Activated CD8-positive, alpha-beta T cell treated with anti-CD3 and anti-CD28 coated beads for 36 hours (primary cell): ENCODE results near the gene ATP8B4. TPM values are rescaled to one million over a fixed set of nuclear protein-coding genes. Genes with fewer than 3 reads are reported as not detected.

Experiments
- ATAC-seq: fragments of 200-7000 bp; cut with Tn5 transposase; one replicate; pipeline ENCODE4 v1.10.0; 2021; ENCODE audit warnings: mild to moderate bottlenecking, moderate library complexity
- CTCF ChIA-PET: fragments of 350-600 bp; sonication (Branson Sonifier 250); formaldehyde crosslinking; loops from one replicate; lab custom pipeline; 2021; ENCODE audit warnings: antibody characterized with exemption; lab: Charles Lee
- POLR2A ChIA-PET: fragments of 350-600 bp; sonication (Branson Sonifier 250); formaldehyde crosslinking; loops from one replicate; lab custom pipeline; 2021; ENCODE audit warnings: antibody characterized with exemption; lab: Charles Lee
- DNase-seq: peaks from one replicate; pipeline ENCODE4 v3.0.0-alpha.2; 2020
- H3K27ac Mint-ChIP-seq: one replicate; pipeline ENCODE4 v1.8.0; 2021; ENCODE audit warnings: mild to moderate bottlenecking, mixed read lengths
- H3K27me3 Mint-ChIP-seq: one replicate; pipeline ENCODE4 v1.8.0; 2021; ENCODE audit warnings: mixed read lengths
- H3K36me3 Mint-ChIP-seq: one replicate; pipeline ENCODE4 v1.8.0; 2021; ENCODE audit warnings: low read depth, mixed read lengths
- H3K4me1 Mint-ChIP-seq: one replicate; pipeline ENCODE4 v1.8.0; 2021; ENCODE audit warnings: low read depth, mixed read lengths
- H3K4me3 Mint-ChIP-seq: one replicate; pipeline ENCODE4 v1.8.0; 2021; ENCODE audit warnings: mild to moderate bottlenecking, moderate library complexity, mixed read lengths
- H3K9me3 Mint-ChIP-seq: one replicate; pipeline ENCODE4 v1.8.0; 2021; ENCODE audit warnings: mixed read lengths
- intact Hi-C: fragments of 100-400 bp; cut with micrococcal nuclease; formaldehyde crosslinking; loops from one replicate; pipeline ENCODE4 v1.10.0; 2022
- total RNA-seq, 2 experiments: library from RNA; stranded (reverse); gene quantifications; one replicate each; pipeline ENCODE4 v1.2.3, GENCODE V29; 2021
- TF ChIP-seq, protein P1 (sequence below): fragments of 200-600 bp; IDR thresholded peaks from one replicate; pipeline ENCODE4 v1.8.0; 2022; ENCODE audit warnings: antibody characterized with exemption, mild to moderate bottlenecking

The ATP8B4 gene
- total RNA-seq, 2 experiments from 2014 or later, result 4.6 to 5.8 TPM

DNA sequence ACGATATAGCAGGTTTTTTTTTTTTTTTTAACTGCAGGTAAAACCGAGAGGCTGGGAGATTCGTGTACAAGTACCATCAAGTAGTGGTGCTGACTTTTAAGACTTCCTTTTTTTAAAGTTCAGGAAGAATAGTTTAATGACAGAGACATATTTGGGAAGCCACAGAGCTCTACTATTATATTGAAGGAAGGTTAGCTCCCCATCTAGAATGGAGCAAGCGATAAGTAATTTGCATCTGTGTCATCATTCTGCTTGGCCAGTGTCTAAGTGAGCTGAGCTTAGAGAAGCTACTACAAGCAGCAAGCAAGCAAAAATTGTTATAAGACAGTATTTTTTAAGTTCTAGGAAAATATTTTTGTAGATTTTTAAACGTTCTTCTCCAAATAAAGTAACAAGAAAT, 203.2 kb downstream of the ATP8B4 start:
- POLR2A ChIA-PET, result interaction anchor here (0.6 kb wide), 1 partner anchor 30 kb away, joined by 4 read pairs; no protein-coding TSS in a partner anchor
- peaks cover 1% of the 10 kb centered on the region for H3K27me3 Mint-ChIP-seq
- DNase-seq, result no peak
- intact Hi-C loops, result no loop called here
- peaks cover 1% of the 10 kb centered on the region for H3K9me3 Mint-ChIP-seq
- CTCF ChIA-PET, result no interaction called here
- no peaks in the 10 kb centered on the region for H3K36me3 Mint-ChIP-seq
- no peak overlapping the region for H3K27ac Mint-ChIP-seq
- no peak overlapping the region for H3K4me3 Mint-ChIP-seq
- TF ChIP-seq, protein P1, sequence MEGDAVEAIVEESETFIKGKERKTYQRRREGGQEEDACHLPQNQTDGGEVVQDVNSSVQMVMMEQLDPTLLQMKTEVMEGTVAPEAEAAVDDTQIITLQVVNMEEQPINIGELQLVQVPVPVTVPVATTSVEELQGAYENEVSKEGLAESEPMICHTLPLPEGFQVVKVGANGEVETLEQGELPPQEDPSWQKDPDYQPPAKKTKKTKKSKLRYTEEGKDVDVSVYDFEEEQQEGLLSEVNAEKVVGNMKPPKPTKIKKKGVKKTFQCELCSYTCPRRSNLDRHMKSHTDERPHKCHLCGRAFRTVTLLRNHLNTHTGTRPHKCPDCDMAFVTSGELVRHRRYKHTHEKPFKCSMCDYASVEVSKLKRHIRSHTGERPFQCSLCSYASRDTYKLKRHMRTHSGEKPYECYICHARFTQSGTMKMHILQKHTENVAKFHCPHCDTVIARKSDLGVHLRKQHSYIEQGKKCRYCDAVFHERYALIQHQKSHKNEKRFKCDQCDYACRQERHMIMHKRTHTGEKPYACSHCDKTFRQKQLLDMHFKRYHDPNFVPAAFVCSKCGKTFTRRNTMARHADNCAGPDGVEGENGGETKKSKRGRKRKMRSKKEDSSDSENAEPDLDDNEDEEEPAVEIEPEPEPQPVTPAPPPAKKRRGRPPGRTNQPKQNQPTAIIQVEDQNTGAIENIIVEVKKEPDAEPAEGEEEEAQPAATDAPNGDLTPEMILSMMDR, result no peak
- H3K4me1 Mint-ChIP-seq, result no peaks in the 10 kb centered on the region
- ATAC-seq, result no peak

DNA sequence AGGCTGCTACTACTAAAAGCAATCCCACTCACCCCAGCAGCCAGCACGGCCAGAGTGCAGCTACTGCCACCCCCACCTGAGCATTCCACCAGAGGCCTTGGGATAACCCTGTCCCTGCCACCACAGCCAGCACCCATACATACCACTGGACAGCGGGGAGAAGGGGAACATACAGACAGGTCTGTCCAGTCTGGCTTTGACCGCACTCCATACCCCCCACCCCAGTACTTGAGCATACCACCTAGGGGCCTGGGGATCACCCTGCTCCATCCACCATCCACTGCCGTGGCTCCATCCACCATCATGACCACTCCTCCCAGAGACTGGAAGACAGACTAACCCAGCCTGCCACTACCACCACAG, 210.1 kb downstream of the ATP8B4 start:
- H3K4me1 Mint-ChIP-seq, result no peaks in the 10 kb centered on the region
- H3K4me3 Mint-ChIP-seq, result no peak overlapping the region
- intact Hi-C loops, result no loop called here
- ATAC-seq, result no peak
- POLR2A ChIA-PET, result no interaction called here
- TF ChIP-seq, protein P1, result no peak
- peaks cover 2% of the 10 kb centered on the region for H3K36me3 Mint-ChIP-seq
- H3K27me3 Mint-ChIP-seq, result peaks cover 7% of the 10 kb centered on the region
- H3K27ac Mint-ChIP-seq, result no peak overlapping the region
- CTCF ChIA-PET, result no interaction called here
- H3K9me3 Mint-ChIP-seq, result peaks cover 6% of the 10 kb centered on the region
- DNase-seq, result no peak

DNA sequence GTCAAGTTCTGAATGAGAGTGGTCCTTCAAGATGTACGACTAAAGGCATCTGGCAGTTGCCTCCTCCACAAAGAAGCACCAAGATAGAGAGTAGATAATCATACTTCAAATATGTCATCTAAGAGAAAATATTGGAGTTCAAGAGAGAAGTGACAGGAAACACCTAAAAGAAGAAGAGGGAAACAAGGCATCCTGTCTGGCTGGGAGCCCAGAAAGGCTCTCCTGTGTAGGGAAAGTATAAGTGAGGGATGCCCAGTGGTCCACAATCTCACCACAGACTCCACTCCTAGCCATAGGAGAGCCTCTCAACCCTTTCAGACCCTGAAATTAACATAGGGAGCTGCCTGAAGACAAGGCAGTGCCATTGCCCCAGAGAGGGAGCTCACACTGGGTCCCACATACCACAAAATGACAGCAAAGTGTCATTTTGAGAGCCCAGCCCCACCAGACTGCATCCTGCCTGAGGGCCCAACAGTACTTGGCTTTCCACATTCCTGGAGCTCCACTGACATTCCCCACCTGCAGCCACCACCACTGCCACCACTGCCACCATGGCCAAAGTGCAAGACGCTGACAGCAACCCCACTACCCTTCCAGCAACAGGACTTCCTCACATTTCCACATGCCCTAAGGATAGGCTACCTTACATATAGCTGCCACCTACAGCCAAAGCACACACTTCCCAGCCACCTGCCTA, 210.6 kb downstream of the ATP8B4 start:
- DNase-seq (no peak), ATAC-seq (no peak)
- peaks cover 2% of the 10 kb centered on the region for H3K36me3 Mint-ChIP-seq
- no peaks in the 10 kb centered on the region for H3K4me1 Mint-ChIP-seq
- H3K4me3 Mint-ChIP-seq, result no peak overlapping the region
- H3K9me3 Mint-ChIP-seq, result peaks cover 6% of the 10 kb centered on the region
- ChIA-PET CTCF (no interaction called here), POLR2A (no interaction called here)
- no peak overlapping the region for H3K27ac Mint-ChIP-seq
- H3K27me3 Mint-ChIP-seq, result peaks cover 7% of the 10 kb centered on the region
- intact Hi-C loops, result no loop called here
- TF ChIP-seq, protein P1, result no peak

DNA sequence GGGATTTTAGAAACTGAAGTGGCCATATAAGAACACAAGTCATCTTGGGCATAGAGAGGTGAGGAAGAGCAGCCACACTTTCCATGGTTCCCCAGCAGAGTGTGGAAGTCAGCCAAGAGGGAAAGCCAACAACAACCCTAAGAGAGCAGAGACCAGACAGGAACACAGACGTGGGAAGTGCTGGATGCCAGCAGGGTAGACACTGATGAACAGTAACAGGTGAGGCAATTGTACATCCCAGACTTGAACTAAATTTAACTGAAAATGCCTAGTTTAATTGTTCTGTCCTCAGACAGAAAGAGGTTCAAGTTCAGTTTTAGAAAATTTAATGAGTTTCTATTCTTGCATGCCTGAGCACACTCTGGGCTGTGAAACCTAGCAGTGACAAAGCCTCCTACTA, 212.1 kb downstream of the ATP8B4 start:
- POLR2A ChIA-PET, result no interaction called here
- H3K4me1 Mint-ChIP-seq, result no peaks in the 10 kb centered on the region
- no peak overlapping the region for H3K27ac Mint-ChIP-seq
- TF ChIP-seq, protein P1, result no peak
- no peak for ATAC-seq
- peaks cover 5% of the 10 kb centered on the region for H3K27me3 Mint-ChIP-seq
- intact Hi-C loops, result no loop called here
- no peak for DNase-seq
- H3K4me3 Mint-ChIP-seq, result no peak overlapping the region
- CTCF ChIA-PET, result no interaction called here
- peaks cover 6% of the 10 kb centered on the region for H3K9me3 Mint-ChIP-seq
- peaks cover 2% of the 10 kb centered on the region for H3K36me3 Mint-ChIP-seq

DNA sequence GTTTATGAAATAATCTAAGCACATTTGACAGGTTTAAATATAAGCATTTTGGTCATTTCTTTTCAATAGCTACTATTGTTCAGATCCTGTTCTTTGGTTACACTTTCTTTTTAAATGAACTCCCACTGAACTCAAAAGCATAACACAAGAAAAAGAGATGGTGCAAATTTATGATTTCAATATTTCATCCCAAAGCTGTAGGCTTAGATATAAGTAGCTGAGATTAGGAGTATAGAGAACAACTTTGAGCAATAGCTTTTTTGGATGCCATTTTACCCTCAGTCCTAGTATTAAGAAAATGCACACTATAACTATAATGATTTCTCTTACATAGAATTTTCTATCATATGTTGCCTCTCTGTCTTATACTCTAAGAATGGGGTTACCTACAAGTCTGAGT, 213.8 kb downstream of the ATP8B4 start:
- Mint-ChIP-seq H3K36me3 (no peaks in the 10 kb centered on the region), H3K4me1 (no peaks in the 10 kb centered on the region), H3K4me3 (no peak overlapping the region), H3K27ac (no peak overlapping the region), H3K27me3 (peaks cover 5% of the 10 kb centered on the region), H3K9me3 (peaks cover 3% of the 10 kb centered on the region)
- CTCF ChIA-PET, result no interaction called here
- TF ChIP-seq, protein P1, result no peak
- no peak for DNase-seq
- POLR2A ChIA-PET, result no interaction called here
- intact Hi-C loops, result no loop called here
- no peak for ATAC-seq
